ENCODE measurements around the gene NR3C2. TPM values are rescaled to one million over a fixed set of nuclear protein-coding genes. Genes with fewer than 3 reads are reported as not detected.

Gene NR3C2
- total RNA-seq, 2 donors from 2014 or later: 14.6 to 17.4 TPM

- WGBS: 95% methylated on average over 7 of the region's 7 CpGs
- no peak for TF ChIP-seq CTCF (IDR thresholded peaks at IDR 0.05)
- H3K27me3 ChIP-seq (replicated peaks; ENCODE audit: insufficient read depth): no peaks in the 10 kb centered on the region
- intact Hi-C loops (cut with DNase I): no loop called here
- no peaks in the 10 kb centered on the region for H3K4me1 ChIP-seq (replicated peaks)
- no peaks in the 10 kb centered on the region for H3K9me3 ChIP-seq
- H3K36me3 ChIP-seq: peaks cover 0 to 2% of the 10 kb centered on the region in 2 donors
- no peak overlapping the region for H3K4me3 ChIP-seq
- no peak for DNase-seq (ENCODE audit: low spot score)
- H3K27ac ChIP-seq: no peak overlapping the region
These were observed 338.4 kb downstream of the NR3C2 start for GRCh38 chr4:148103597-148104355.

GRCh38 chr4:148101790-148102189, 340.4 kb downstream of the NR3C2 start:
- H3K27ac ChIP-seq: no peak overlapping the region
- no peak for TF ChIP-seq POLR2AphosphoS5 (IDR thresholded peaks at IDR 0.05)
- no peak for TF ChIP-seq POLR2A (IDR thresholded peaks at IDR 0.05)
- TF ChIP-seq CTCF (IDR thresholded peaks at IDR 0.05): no peak

GRCh38 chr4:148101235-148101634, 341.0 kb downstream of the NR3C2 start:
- no peak for DNase-seq (ENCODE audit: low spot score)
- Histone ChIP-seq H3K9me3 (no peaks in the 10 kb centered on the region), H3K4me1 (replicated peaks) (no peaks in the 10 kb centered on the region), H3K4me3 (no peak overlapping the region), H3K27ac (no peak overlapping the region), H3K36me3 (peaks cover 0 to 2% of the 10 kb centered on the region in 2 donors), H3K27me3 (replicated peaks; ENCODE audit: insufficient read depth) (no peaks in the 10 kb centered on the region)
- intact Hi-C loops (cut with DNase I): no loop called here
- no peak for TF ChIP-seq POLR2AphosphoS5 (IDR thresholded peaks at IDR 0.05)
- 77% methylated on average over 3 of the region's 3 CpGs for WGBS

More at GRCh38 chr4:148101790-148102189, 340.4 kb downstream of the NR3C2 start:
- Histone ChIP-seq H3K9me3 (no peaks in the 10 kb centered on the region), H3K27me3 (replicated peaks; ENCODE audit: insufficient read depth) (no peaks in the 10 kb centered on the region), H3K36me3 (peaks cover 0 to 2% of the 10 kb centered on the region in 2 donors), H3K4me1 (replicated peaks) (no peaks in the 10 kb centered on the region), H3K4me3 (no peak overlapping the region)
- DNase-seq (ENCODE audit: low spot score): no peak
- 53% methylated on average over 4 of the region's 4 CpGs for WGBS
- intact Hi-C loops (cut with DNase I): no loop called here

GRCh38 chr4:148097801-148098200, 344.4 kb downstream of the NR3C2 start:
- peaks cover 0 to 2% of the 10 kb centered on the region in 2 donors for H3K36me3 ChIP-seq
- WGBS: 93% methylated on average over 5 of the region's 5 CpGs
- intact Hi-C loops (cut with DNase I): no loop called here
- no peaks in the 10 kb centered on the region for H3K4me1 ChIP-seq (replicated peaks)
- TF ChIP-seq CTCF (IDR thresholded peaks at IDR 0.05) (no peak), POLR2A (IDR thresholded peaks at IDR 0.05) (no peak), POLR2AphosphoS5 (IDR thresholded peaks at IDR 0.05) (no peak)
- H3K27me3 ChIP-seq (replicated peaks; ENCODE audit: insufficient read depth): no peaks in the 10 kb centered on the region
- H3K4me3 ChIP-seq: no peak overlapping the region
- DNase-seq (ENCODE audit: low spot score): no peak
- H3K27ac ChIP-seq: no peak overlapping the region
- no peaks in the 10 kb centered on the region for H3K9me3 ChIP-seq

- H3K4me3 ChIP-seq: no peak overlapping the region
- DNase-seq (ENCODE audit: low spot score): no peak
- no peaks in the 10 kb centered on the region for H3K27me3 ChIP-seq (replicated peaks; ENCODE audit: insufficient read depth)
- intact Hi-C loops (cut with DNase I): no loop called here
- H3K9me3 ChIP-seq: no peaks in the 10 kb centered on the region
- H3K4me1 ChIP-seq (replicated peaks): no peaks in the 10 kb centered on the region
- WGBS: 94% methylated on average over 5 of the region's 5 CpGs
- TF ChIP-seq POLR2A (IDR thresholded peaks at IDR 0.05) (no peak), POLR2AphosphoS5 (IDR thresholded peaks at IDR 0.05) (no peak), CTCF (IDR thresholded peaks at IDR 0.05) (no peak)
- no peaks in the 10 kb centered on the region for H3K36me3 ChIP-seq
- no peak overlapping the region for H3K27ac ChIP-seq
These were observed 346.8 kb downstream of the NR3C2 start for GRCh38 chr4:148095346-148095923.

All from prostate gland (tissue), 2 donors.